Breast epithelium (tissue), 4 donors: ENCODE results near the gene ERMARD. TPM values are rescaled to one million over a fixed set of nuclear protein-coding genes. Genes with fewer than 3 reads are reported as not detected.

Source experiments
- DNase-seq, 2 donors: peaks; one replicate each; pipeline ENCODE4 v3.0.0-alpha.2; 2019; ENCODE audit warnings: low spot score in 2 of 2
- H3K27ac ChIP-seq, 2 donors: fragments of 200-600 bp; sonication (generic) in 1 of 2; one replicate each; pipeline ENCODE4 v1.5.1; 2016 to 2019; ENCODE audit warnings: mild to moderate bottlenecking in 1 of 2
- H3K27me3 ChIP-seq, 2 donors: fragments of 200-600 bp; sonication (generic) in 1 of 2; one replicate each; pipeline versions ENCODE4 v1.5.1 to v1.6.0; 2017 to 2019; ENCODE audit warnings: control low read depth in 1 of 2, mild to moderate bottlenecking in 1 of 2
- H3K36me3 ChIP-seq: fragments of 200-600 bp; one replicate; pipeline ENCODE4 v1.5.1; 2019
- H3K4me1 ChIP-seq, 2 donors: fragments of 200-600 bp; sonication (generic); one replicate each; pipeline ENCODE4 v1.5.1; 2016 to 2019; ENCODE audit warnings: control low read depth in 1 of 2
- H3K4me3 ChIP-seq, 3 donors: fragments of 200-600 bp; sonication (generic); 1 replicate in 2 of 3; 2 replicates in 1 of 3; pipeline ENCODE4 v1.5.1; 2016 to 2019; ENCODE audit warnings: mild to moderate bottlenecking in 3 of 3, moderate library complexity in 2 of 3
- H3K9me3 ChIP-seq, 2 donors: fragments of 200-600 bp; sonication (generic) in 1 of 2; one replicate each; pipeline ENCODE4 v1.5.1; 2016 to 2019; ENCODE audit warnings: control low read depth in 1 of 2
- CTCF ChIP-seq, 3 donors: fragments of 450-650 bp; IDR thresholded peaks; one replicate each; pipeline ENCODE4 v1.5.1; 2016 to 2017; ENCODE audit warnings: antibody characterized with exemption in 3 of 3, mild to moderate bottlenecking in 3 of 3, moderate library complexity in 3 of 3
- POLR2A ChIP-seq: fragments of 450-650 bp; IDR thresholded peaks from one replicate; pipeline ENCODE4 v1.6.1; 2016; ENCODE audit warnings: antibody characterized with exemption, mild to moderate bottlenecking, moderate library complexity
- POLR2AphosphoS5 ChIP-seq, 3 donors: sonication (generic); formaldehyde crosslinking; IDR thresholded peaks; one replicate each; pipeline ENCODE4 v1.6.1; 2017; ENCODE audit warnings: antibody characterized with exemption in 3 of 3
- intact Hi-C: fragments of 100-400 bp; cut with DNase I; formaldehyde crosslinking; loops from one replicate; pipeline ENCODE4 v1.15.1; 2023; ENCODE audit warnings: low total_unique reads
- total RNA-seq, 3 donors: library from RNA; depleted of rRNA; stranded (reverse); fragments of >200 nt; gene quantifications; one replicate each; pipeline ENCODE4 v1.1.0, GENCODE V29; 2016

Gene ERMARD
- total RNA-seq, 3 donors from 2014 or later: 20.6 to 31.0 (median 27.7) TPM

- DNase-seq: no peak
- Histone ChIP-seq H3K4me1 (no peaks in the 10 kb centered on the region), H3K4me3 (no peak overlapping the region), H3K36me3 (peaks cover 4% of the 10 kb centered on the region), H3K9me3 (no peaks in the 10 kb centered on the region), H3K27me3 (no peaks in the 10 kb centered on the region), H3K27ac (no peak overlapping the region)
- intact Hi-C loops: no loop called here
- no peak for TF ChIP-seq CTCF (IDR thresholded peaks at IDR 0.05)
- no peak for TF ChIP-seq POLR2AphosphoS5 (IDR thresholded peaks at IDR 0.05)
- no peak for TF ChIP-seq POLR2A
These were observed 26.5 kb downstream of the ERMARD start for GRCh38 chr6:169777896-169778295.

GRCh38 chr6:169778646-169779045, 27.2 kb downstream of the ERMARD start:
- intact Hi-C loops: no loop called here
- no peaks in the 10 kb centered on the region for H3K27me3 ChIP-seq
- no peak for TF ChIP-seq POLR2AphosphoS5 (IDR thresholded peaks at IDR 0.05)
- no peak for TF ChIP-seq POLR2A
- TF ChIP-seq CTCF (IDR thresholded peaks at IDR 0.05): no peak
- peaks cover 4% of the 10 kb centered on the region for H3K36me3 ChIP-seq
- H3K4me3 ChIP-seq: no peak overlapping the region
- H3K4me1 ChIP-seq: no peaks in the 10 kb centered on the region
- no peak for DNase-seq
- no peak overlapping the region for H3K27ac ChIP-seq
- H3K9me3 ChIP-seq: no peaks in the 10 kb centered on the region

GRCh38 chr6:169779092-169779815, 27.8 kb downstream of the ERMARD start:
- Histone ChIP-seq H3K36me3 (peaks cover 4% of the 10 kb centered on the region), H3K4me3 (no peak overlapping the region), H3K9me3 (no peaks in the 10 kb centered on the region), H3K4me1 (no peaks in the 10 kb centered on the region), H3K27me3 (no peaks in the 10 kb centered on the region), H3K27ac (no peak overlapping the region)
- no peak for DNase-seq
- intact Hi-C loops: no loop called here
- TF ChIP-seq POLR2A (no peak), POLR2AphosphoS5 (IDR thresholded peaks at IDR 0.05) (no peak), CTCF (IDR thresholded peaks at IDR 0.05) (no peak)

- Histone ChIP-seq H3K4me3 (no peak overlapping the region), H3K27ac (no peak overlapping the region), H3K27me3 (no peaks in the 10 kb centered on the region), H3K9me3 (no peaks in the 10 kb centered on the region), H3K36me3 (peaks cover 4% of the 10 kb centered on the region), H3K4me1 (no peaks in the 10 kb centered on the region)
- intact Hi-C loops: no loop called here
- no peak for DNase-seq
- no peak for TF ChIP-seq POLR2A
- no peak for TF ChIP-seq CTCF (IDR thresholded peaks at IDR 0.05)
- TF ChIP-seq POLR2AphosphoS5 (IDR thresholded peaks at IDR 0.05): no peak
These were observed 28.5 kb downstream of the ERMARD start for GRCh38 chr6:169779896-169780295.

- DNase-seq: no peak
- Histone ChIP-seq H3K4me1 (no peaks in the 10 kb centered on the region), H3K27me3 (no peaks in the 10 kb centered on the region), H3K4me3 (no peak overlapping the region), H3K27ac (no peak overlapping the region), H3K36me3 (peaks cover 4% of the 10 kb centered on the region), H3K9me3 (no peaks in the 10 kb centered on the region)
- TF ChIP-seq POLR2AphosphoS5 (IDR thresholded peaks at IDR 0.05) (no peak), POLR2A (no peak), CTCF (IDR thresholded peaks at IDR 0.05) (no peak)
- intact Hi-C loops: no loop called here
These were observed 29.2 kb downstream of the ERMARD start for GRCh38 chr6:169780571-169781091.
